AG09319 (cell line): ENCODE results near the gene MAP3K4.

Experiments
- DNase-seq: peaks from one replicate; pipeline ENCODE4 v3.0.0-alpha.2; 2010; ENCODE audit warnings: low read depth; ENCODE audit errors: extremely low read depth
- CTCF ChIP-seq: IDR thresholded peaks from 2 replicates; pipeline ENCODE4 v1.5.1; 2011; ENCODE audit warnings: low read depth, mild to moderate bottlenecking, inconsistent platforms, low read length, moderate library complexity

The MAP3K4 gene

GRCh38 chr6:161091972-161092701 is 100.6 kb downstream of the MAP3K4 start:
- no peak for DNase-seq
- no peak for TF ChIP-seq CTCF

- no peak for DNase-seq
Measured at GRCh38 chr6:161094955-161095354, 103.4 kb downstream of the MAP3K4 start.

GRCh38 chr6:161095916-161096315 is 104.3 kb downstream of the MAP3K4 start:
- TF ChIP-seq CTCF: no peak
- DNase-seq: no peak

More at GRCh38 chr6:161094955-161095354, 103.4 kb downstream of the MAP3K4 start:
- TF ChIP-seq CTCF: no peak

- DNase-seq: no peak
- no peak for TF ChIP-seq CTCF
Measured at GRCh38 chr6:161100072-161100471, 108.5 kb downstream of the MAP3K4 start.

GRCh38 chr6:161101517-161101916 is 109.9 kb downstream of the MAP3K4 start:
- peak; percentile 25 for TF ChIP-seq CTCF
- no peak for DNase-seq

GRCh38 chr6:161103475-161103874 is 111.9 kb downstream of the MAP3K4 start:
- no peak for DNase-seq
- TF ChIP-seq CTCF: no peak

GRCh38 chr6:161104966-161105365 is 113.4 kb downstream of the MAP3K4 start:
- no peak for DNase-seq
- TF ChIP-seq CTCF: no peak
